ENCODE measurements around the gene R3HDM1. TPM values are rescaled to one million over a fixed set of nuclear protein-coding genes. Genes with fewer than 3 reads are reported as not detected.

Gene R3HDM1
- total and polyA plus RNA-seq, 3 donors from 2014 or later: 50.7 to 106 (median 82.1) TPM

GRCh38 chr2:135590619-135591260 is 59.5 kb downstream of the R3HDM1 start:
- DNase-seq: no peak
- Histone ChIP-seq H3K9me3 (no peaks in the 10 kb centered on the region), H3K27me3 (no peaks in the 10 kb centered on the region), H3K27ac (no peak overlapping the region), H3K36me3 (ENCODE audit: low read depth, missing control alignments) (no peaks in the 10 kb centered on the region), H3K4me1 (no peaks in the 10 kb centered on the region), H3K4me3 (no peak overlapping the region)
- WGBS, 2 donors: 76 to 81% methylated on average over 2 of the region's 2 CpGs
- TF ChIP-seq, protein P1, sequence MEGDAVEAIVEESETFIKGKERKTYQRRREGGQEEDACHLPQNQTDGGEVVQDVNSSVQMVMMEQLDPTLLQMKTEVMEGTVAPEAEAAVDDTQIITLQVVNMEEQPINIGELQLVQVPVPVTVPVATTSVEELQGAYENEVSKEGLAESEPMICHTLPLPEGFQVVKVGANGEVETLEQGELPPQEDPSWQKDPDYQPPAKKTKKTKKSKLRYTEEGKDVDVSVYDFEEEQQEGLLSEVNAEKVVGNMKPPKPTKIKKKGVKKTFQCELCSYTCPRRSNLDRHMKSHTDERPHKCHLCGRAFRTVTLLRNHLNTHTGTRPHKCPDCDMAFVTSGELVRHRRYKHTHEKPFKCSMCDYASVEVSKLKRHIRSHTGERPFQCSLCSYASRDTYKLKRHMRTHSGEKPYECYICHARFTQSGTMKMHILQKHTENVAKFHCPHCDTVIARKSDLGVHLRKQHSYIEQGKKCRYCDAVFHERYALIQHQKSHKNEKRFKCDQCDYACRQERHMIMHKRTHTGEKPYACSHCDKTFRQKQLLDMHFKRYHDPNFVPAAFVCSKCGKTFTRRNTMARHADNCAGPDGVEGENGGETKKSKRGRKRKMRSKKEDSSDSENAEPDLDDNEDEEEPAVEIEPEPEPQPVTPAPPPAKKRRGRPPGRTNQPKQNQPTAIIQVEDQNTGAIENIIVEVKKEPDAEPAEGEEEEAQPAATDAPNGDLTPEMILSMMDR (IDR thresholded peaks at IDR 0.05): no peak
- no peak for TF ChIP-seq POLR2A (IDR thresholded peaks at IDR 0.05)
- intact Hi-C loops (cut with DNase I; ENCODE audit: low total_unique reads): no loop called here

DNA sequence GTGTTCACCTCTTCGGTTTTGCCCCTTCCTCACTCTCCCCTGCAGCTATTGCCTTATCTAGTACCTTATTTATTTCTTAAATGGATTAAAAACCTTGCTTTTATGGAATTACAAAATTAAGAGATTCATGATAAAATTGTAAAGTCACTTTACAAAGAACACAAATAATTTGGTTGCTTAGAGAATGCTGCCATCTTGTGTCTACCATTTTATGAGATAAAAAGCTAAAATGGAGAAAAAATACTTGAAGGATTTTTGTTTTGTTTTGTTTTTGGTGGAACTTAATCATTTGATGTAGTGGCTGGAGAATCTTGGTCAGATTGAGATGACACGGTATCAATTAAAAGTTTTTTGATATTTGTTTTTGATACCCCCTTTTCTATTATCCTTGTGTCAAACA is 69.6 kb downstream of the R3HDM1 start:
- WGBS, 2 donors: 88 to 99% methylated on average over 2 of the region's 2 CpGs
- no peaks in the 10 kb centered on the region for H3K27me3 ChIP-seq
- intact Hi-C loops (cut with DNase I; ENCODE audit: low total_unique reads): no loop called here
- no peaks in the 10 kb centered on the region for H3K9me3 ChIP-seq
- no peak overlapping the region for H3K27ac ChIP-seq
- no peaks in the 10 kb centered on the region for H3K36me3 ChIP-seq (ENCODE audit: low read depth, missing control alignments)
- TF ChIP-seq, protein P1 (IDR thresholded peaks at IDR 0.05): no peak
- no peak for TF ChIP-seq POLR2A (IDR thresholded peaks at IDR 0.05)
- H3K4me1 ChIP-seq: no peaks in the 10 kb centered on the region
- no peak for DNase-seq
- no peak overlapping the region for H3K4me3 ChIP-seq

DNA sequence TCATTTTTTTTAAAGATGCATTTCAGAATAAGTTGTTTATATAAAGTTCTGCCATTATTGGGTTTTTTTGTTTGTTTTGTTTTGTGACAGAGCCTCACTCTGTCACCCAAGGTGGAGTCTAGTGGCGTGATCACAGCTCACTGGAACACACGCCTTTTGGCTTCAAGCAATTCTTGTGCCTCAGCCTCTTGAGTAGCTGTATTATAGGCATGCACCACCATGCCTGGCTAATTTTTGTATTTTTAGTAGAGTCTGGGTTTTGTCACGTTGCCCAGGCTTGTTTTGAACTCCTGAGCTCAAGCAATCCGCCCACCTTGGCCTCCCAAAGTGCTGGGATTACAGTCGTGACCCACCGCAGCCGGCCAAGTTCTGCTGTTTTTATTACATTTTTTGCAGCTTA is 72.3 kb downstream of the R3HDM1 start:
- DNase-seq: no peak
- H3K4me1 ChIP-seq: no peaks in the 10 kb centered on the region
- WGBS, 2 donors: 63 to 76% methylated on average over 7 of the region's 7 CpGs
- H3K27ac ChIP-seq: no peak overlapping the region
- no peak for TF ChIP-seq POLR2A (IDR thresholded peaks at IDR 0.05)
- TF ChIP-seq, protein P1 (IDR thresholded peaks at IDR 0.05): no peak
- H3K9me3 ChIP-seq: no peaks in the 10 kb centered on the region
- H3K36me3 ChIP-seq (ENCODE audit: low read depth, missing control alignments): no peaks in the 10 kb centered on the region
- H3K4me3 ChIP-seq: no peak overlapping the region
- intact Hi-C loops (cut with DNase I; ENCODE audit: low total_unique reads): no loop called here
- H3K27me3 ChIP-seq: no peaks in the 10 kb centered on the region

DNA sequence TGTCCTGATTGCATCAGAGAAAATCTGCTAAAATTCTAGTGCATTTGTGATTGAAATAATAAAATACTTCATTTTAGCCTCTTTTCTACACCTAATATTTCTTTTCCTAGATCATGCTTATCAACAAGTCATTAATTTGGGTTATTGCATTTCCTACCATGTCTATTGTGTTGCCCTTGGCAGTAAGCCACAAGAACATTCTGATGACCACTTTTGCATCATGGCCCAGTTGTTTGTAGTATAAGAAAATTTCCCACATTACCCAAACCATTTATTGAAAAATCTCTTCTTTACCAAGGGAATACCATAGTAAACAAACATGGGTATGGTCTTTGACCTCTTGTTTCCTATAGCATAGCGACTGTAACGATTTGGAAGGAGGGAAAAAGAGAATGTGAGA is 76.3 kb downstream of the R3HDM1 start:
- Histone ChIP-seq H3K27ac (no peak overlapping the region), H3K9me3 (no peaks in the 10 kb centered on the region), H3K4me3 (no peak overlapping the region), H3K36me3 (ENCODE audit: low read depth, missing control alignments) (no peaks in the 10 kb centered on the region), H3K4me1 (no peaks in the 10 kb centered on the region), H3K27me3 (no peaks in the 10 kb centered on the region)
- no peak for DNase-seq
- 89 to 97% methylated on average over 2 of the region's 2 CpGs for WGBS, 2 donors
- TF ChIP-seq, protein P1 (IDR thresholded peaks at IDR 0.05): no peak
- no peak for TF ChIP-seq POLR2A (IDR thresholded peaks at IDR 0.05)
- intact Hi-C loops (cut with DNase I; ENCODE audit: low total_unique reads): no loop called here

DNA sequence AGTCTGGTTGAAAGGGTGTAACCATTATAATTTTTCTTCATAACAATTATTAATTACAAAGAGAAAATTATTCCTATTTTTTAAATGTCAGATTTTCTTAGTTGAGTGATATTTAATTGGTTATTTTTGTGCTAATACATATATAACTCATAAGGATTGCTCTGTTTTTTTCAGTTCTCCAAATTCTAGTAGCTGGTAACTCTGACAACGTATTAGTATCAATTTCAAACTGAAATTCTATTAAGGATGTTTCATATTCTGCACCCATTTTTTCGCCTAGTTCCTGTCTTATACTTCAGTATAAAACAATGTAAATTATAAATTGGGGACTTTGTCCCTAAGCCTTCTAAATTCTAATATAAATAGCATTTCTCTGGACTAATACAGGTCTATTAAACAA is 81.0 kb downstream of the R3HDM1 start:
- TF ChIP-seq POLR2A (IDR thresholded peaks at IDR 0.05): no peak
- TF ChIP-seq, protein P1 (IDR thresholded peaks at IDR 0.05): no peak
- H3K9me3 ChIP-seq: no peaks in the 10 kb centered on the region
- 87 to 90% methylated on average over 2 of the region's 2 CpGs for WGBS, 2 donors
- no peaks in the 10 kb centered on the region for H3K4me1 ChIP-seq
- H3K27me3 ChIP-seq: no peaks in the 10 kb centered on the region
- H3K4me3 ChIP-seq: no peak overlapping the region
- no peak overlapping the region for H3K27ac ChIP-seq
- intact Hi-C loops (cut with DNase I; ENCODE audit: low total_unique reads): no loop called here
- no peak for DNase-seq
- no peaks in the 10 kb centered on the region for H3K36me3 ChIP-seq (ENCODE audit: low read depth, missing control alignments)
